Stimulated activated CD8-positive, alpha-beta memory T cell treated with anti-CD3 and anti-CD28 coated beads, Interleukin-15, amount 100 ng/mL, for 1 hour (primary cell): ENCODE results near the gene KPTN.
"Not testable (repeated sequence)": the region's sequence is repeated elsewhere in the genome, so short reads cannot be mapped to it uniquely, and the experiment has no call there.

ENCODE experiments used
- DNase-seq: peaks from one replicate; pipeline ENCODE4 v3.0.0-alpha.2; 2020; ENCODE audit warnings: low read depth

Gene KPTN

DNA sequence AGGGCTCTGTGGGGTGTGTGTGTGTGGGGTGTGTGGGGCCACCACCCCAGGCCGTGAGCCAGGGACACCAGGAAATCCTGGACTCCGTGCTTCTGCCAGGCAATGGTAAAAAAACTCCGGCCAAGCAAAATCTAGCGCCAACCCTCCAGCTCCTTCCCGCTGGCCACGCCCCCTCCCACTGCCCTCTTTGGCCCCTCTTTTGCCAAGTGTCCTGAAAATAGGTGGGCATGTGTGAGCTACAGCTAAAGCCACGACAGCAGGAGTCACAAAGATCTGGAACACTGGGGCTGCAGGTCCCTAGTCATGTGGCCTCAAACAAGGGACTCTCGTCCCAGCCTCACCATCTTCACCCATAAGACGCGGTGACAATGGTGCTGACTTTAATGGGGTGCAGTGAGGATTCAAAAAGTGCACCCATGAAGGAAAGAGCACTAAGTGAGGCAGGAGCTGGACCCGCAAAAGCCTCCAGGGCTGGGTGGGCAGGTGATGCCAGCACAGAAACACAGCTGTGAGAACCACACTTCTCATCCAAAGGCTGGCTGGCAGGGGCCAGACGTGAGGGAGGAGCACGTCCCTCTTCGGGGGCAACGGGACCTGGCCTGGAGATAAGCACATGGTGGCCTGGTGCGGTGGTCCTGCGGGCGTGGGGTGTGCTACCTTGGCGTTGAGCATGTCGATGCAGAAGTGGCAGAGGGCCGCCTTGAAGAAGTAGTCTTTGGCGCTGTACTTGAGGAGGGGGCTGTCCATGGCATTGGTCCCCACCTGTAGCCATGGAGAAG lies 7.5 kb upstream of the KPTN start:
- no peak for DNase-seq

DNA sequence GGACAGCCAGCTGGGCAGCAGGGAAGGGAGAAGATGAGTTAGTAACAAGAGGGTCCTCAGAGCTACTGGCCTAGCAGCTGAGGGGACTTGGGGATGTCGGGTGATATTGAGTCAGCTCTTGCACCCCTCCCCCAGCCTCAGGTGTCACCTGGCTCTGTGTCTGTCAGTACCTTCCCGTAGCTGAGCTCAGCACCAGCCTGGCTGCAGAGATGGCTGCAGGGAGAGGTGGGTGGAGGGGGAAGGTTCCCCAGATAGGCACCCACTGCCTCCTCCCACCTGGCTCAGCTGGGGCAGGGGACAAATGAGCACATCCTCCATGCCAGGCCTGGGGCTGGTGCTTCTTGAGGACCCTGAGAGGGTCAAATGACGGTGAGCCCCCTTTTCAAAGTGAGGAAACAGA lies 6.8 kb upstream of the KPTN start:
- DNase-seq: no peak

DNA sequence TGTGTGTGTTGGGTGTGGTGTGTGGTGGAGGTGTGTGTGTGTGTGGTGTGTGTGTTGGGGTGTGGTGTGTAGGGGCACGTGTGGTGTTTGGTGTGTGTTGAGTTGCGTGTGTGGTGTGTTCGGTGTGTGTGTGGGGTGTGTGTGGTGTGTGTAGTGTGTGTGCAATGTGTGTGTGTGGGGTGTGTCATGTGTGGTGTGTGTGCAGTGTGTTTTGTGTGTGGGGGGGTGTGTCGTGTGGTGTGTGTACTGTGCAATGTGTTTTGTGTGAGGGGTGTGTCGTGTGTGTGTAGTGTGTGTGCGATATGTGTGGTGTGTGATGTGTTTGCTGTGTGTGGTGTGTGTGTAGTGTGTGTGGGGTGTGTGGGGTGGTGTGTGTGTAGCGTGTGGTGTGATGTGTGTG lies 6.0 kb upstream of the KPTN start:
- no peak for DNase-seq

DNA sequence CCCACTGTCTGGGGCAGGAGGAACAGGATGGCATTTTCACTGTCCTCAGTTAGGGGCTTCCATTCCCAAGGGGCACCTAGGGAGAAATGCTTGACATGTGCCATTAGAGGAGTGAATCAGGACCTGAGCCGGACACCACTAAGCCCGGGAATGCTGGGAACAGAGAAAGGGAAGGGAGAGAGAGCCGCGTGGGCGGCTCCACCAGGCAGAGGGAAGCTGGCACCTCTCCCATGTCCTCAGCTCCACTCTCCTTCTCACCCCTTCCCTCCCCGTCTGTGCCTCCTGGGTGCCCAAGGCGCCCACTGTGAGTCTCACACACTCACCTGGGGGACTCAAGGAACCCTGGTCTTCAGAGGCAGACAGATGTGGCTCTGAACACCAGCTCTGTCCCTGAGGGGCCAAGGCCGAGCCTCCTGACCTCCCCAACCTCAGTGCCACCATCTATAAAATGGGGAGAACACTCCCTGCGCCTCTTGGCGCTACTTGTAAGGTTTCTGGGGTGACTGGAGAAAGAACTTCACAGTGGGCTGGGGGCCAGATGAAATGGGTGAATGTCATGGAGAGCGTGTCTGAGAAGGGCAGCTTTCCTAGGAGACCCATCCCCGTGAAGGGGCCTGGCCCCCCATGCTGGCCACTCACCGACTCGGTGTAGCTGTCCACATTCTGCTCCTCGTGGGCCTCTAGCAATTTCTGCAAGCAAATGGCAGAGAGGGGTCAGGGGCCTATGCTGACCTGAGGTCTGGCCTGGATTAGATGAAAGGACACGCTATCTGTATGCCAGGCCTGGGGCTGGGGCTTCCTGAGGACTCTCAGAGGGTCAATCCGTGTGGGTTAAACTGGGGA lies 5.3 kb upstream of the KPTN start:
- DNase-seq: no peak

DNA sequence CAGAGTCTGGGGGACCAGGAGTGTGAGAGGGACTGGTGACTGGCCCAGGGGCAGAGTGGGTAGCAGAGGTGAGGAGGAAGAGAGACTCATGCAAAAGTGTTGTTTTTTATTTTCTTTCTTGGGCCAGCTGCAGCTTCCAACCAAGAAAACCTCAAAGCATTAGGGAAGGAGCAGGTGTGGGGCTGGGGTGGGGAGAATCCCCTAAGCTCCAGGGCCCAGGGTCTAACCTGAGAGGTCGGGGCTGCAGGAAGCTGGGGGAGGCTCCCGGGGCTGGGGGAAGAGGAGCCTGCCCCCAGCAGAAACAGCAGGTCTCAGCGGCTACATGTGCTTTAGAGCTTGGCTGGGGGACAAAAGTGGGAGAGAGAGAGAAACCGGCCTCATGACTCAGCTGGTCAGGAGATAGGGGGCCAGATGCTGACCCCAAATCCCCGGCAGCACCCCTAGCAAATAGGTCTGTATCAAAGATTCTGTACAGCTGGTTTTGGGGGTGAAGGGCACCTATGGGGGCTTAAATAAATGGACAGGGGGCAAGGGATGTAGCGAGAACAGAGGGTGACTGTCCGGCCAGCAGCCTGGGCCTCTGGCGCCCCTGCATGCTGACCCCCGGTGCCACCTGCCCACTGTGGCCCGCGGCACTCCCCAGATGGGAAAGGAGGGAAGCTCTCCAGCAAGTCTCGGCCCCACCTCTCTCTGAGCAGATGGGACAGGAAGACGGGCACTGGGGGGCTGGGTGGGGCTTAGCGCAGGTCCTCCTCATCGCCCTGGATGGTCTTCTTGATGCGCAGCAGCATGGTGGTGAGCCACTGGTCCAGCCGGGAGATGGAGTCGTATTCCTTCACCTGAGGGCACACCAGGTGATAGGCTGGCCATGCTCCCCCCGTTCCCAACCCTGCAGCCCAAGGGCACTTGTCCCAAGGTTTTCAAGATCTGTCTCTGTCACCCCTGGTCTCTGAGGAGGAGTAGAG lies 3.8 kb upstream of the KPTN start:
- no peak for DNase-seq

DNA sequence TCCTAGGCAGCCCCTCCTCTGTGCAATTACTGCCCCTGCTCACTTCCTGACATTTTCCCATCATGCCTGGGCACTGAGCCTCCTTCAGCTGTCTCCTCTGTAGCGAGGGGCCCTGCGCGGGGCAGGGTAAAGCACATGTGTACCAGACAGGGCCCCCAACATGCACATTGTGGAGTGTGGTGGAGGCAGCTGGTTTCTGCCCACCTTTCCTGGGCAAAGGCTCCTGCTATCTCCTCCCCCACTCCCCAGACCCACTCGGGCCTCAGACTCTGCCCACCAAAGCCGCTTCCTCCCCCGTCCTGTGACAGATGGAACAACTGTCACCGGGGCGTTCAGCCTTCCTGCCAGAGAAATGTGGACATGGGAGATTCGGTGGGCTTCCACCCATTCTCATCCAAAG lies 2.9 kb upstream of the KPTN start:
- no peak for DNase-seq

DNA sequence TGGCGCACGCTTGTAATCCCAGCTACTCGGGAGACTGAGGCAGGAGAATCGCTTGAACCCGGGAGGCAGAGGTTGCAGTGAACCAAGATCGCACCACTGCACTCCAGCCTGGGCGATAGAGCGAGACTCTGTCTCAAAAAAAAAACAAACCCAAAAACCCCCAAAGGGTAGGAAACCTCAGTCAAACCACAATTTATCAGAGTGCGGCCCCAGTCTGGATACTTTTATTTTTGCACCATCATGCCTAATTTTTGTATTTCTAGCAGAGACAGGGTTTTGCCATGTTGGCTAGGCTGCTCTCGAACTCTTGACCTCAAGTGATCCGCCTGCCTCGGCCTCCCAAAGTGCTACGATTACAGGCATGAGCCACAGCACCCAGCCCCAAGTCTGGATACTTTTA lies 2.2 kb upstream of the KPTN start:
- not testable (repeated sequence) for DNase-seq

DNA sequence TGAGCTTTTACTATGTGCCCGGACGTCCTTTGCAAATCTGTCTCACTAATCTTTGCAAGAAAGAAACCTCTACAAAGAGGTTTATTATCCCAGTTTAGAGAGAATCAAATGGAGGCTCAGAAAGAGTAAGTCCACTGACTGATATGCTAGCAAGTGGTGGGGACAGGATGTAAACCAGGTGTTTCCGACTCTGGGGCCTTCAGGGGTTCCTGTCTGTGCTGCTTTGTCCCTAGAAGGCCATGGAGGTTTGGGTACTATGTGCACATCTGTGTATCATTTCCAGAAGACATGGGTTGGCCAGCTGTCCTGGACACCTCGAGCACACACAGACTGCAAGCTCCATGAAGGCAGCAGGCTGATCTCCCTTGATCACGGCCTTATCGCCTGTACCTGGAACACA lies 1.2 kb upstream of the KPTN start:
- DNase-seq: no peak

DNA sequence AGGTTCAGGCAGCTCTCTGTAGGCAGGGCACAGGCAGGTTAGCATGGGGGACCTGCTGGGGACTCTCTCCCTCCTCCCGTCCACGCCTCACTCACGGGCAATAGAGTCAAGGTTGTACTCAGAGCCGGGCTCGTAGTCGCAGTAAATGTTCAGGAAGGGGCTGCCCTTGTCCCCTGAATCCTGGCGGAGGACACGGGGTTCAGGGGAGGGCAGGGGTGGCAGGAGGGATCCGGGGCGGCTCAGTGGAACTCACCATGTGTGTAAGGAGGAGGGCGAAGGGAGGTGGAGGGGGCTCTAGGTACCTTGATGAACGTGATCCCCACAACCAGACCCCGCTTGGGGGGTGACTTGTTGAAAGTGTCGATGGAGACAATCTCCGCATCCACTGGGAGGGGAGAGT lies 819 bp downstream of the KPTN start:
- no peak for DNase-seq

DNA sequence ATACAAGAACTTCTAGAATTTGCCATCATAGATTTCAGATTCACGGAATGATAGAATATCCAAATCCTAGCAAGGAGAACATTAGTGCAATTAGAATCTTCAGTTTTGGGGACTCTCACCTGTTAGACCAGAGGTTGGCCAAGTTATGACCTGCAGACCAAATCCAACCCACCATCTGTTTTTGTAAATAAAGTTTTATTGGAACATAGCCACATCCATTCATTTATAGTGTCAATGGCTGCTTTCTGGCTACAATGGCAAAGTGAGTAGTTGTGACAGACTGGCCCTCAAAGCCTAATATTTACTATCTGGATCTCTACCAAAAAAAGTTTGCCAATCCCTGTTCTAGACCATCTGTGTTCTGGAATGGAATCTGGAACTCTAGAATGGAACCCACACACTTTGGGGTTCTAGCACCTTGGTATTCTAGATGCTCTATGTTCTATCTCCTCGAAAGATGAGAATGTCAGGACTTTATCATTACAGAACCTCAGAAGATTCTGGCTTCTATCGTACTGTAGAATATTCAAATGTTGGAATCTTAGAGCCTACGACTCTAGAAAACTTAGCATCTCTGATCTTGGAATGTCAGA lies 2.5 kb downstream of the KPTN start:
- DNase-seq: no peak

DNA sequence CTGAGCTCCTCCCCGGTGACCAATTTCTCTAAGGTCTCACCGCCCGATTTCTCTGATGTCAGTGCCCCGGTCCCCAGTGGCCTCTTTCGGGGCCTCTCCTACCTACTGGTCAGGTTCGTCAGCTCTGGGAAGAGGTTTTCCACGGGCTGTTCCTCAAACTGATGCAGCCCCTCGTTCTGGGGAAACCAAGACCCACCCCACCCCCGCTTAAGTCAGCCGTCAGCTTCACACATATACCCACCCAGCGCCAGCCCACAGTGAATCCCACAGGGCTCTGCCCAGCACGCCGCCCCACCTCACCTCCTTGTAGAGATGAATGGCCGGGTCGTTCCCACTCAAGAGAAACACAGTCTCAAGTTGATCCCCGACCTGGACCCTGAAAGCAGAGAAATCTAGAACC lies 3.4 kb downstream of the KPTN start:
- DNase-seq: no peak

DNA sequence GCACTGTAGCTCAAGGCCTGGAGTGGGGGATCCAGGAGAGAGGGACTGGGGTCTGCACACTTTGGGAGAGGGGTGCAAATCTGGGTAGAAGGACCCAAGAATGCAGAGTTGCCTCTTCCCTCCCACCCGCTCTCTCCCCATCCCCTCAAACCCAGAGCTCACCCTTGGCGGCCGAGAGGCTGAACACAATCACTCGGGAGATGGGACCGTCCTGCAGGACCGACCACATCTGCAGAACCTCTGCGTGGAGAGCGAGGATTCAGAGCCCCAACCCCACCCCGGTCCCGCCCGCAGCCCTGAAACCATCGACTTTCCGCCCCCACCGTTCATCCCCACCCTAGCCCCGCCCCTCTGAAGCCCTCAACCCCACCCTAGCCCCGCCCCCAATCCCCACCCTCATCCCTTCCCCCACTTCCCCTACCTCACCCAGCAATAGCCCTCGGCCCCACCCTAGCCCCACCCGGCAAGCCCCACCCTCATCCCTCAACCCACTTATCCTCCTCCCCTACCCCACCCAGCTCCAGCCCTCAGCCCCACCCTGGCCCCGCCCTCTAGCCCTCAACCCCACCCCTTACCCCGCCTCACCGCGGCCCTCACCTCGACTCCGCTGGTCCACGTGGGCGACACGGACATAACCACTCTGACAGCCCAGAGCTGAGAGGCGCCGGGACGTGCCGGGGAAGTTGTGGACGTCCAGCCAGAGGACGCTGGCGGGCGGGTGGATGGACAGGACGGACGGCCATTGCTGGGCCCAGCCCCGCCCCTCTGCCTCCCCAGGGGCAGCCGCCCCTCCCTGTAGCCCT lies 4.1 kb downstream of the KPTN start:
- no peak for DNase-seq

DNA sequence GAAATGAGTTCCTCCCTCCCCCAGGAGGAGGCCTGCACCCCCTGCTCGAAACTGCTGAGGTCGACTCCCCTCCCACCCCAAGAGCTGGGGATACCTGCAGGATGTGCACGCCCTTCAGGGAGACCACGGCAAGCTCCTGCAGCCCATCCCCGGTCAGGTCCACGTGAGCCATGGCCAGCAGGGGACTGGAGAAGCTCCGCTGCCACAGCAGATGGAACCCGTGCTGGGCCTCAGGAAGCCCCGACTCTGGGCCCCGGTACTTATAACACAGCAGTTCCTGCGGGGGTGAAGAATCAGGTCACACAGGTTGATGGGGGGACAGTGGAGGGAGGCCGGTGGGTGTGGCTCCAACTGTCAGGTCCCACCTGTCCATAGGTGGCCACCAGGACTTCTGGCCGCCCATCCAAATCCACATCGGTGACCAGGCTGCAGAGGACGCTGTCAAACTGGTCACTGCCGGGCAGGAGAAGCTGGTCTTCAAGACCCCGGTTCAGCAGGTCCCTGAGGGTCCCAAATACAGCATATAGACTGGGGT lies 7.5 kb downstream of the KPTN start:
- no peak for DNase-seq

DNA sequence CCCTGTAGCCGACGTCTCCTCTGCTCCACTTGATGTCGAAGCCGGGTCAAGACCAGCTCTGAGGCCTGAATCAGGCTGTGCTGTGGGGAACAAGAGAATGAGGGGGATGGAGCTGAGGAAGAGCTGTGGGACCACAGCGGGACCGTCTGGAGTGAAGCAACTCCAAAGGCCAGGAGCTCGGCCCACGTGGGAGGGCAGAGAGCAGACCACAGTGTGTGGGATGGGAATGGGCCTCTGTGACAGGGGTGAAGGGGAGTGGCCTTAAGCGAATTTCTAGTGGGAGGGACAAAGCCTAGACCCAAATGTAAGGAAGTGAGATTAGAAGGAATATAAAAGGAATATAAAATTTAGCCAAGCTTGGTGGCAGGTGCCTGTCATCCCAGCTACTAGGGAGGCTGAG lies 8.6 kb downstream of the KPTN start:
- DNase-seq: no peak

DNA sequence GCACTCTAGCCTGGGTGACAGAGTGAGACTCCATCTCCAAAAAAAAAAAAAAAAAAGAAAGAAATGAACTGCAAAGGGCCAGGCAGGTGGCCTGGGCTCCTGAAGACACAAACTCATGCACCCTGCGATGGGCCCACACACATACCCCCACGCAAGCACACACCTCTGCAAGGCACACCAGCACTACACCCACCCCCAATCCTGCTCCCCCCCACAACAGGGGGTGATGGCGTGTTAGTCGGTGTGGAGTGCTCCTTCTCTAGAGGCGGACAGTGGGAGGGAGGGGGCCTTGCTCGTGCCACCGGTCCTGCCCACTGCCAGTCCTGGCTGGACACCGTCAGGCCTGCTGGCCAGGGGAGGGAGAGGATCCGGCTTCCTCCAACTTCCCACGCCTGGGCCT lies 10.7 kb downstream of the KPTN start:
- DNase-seq: no peak

DNA sequence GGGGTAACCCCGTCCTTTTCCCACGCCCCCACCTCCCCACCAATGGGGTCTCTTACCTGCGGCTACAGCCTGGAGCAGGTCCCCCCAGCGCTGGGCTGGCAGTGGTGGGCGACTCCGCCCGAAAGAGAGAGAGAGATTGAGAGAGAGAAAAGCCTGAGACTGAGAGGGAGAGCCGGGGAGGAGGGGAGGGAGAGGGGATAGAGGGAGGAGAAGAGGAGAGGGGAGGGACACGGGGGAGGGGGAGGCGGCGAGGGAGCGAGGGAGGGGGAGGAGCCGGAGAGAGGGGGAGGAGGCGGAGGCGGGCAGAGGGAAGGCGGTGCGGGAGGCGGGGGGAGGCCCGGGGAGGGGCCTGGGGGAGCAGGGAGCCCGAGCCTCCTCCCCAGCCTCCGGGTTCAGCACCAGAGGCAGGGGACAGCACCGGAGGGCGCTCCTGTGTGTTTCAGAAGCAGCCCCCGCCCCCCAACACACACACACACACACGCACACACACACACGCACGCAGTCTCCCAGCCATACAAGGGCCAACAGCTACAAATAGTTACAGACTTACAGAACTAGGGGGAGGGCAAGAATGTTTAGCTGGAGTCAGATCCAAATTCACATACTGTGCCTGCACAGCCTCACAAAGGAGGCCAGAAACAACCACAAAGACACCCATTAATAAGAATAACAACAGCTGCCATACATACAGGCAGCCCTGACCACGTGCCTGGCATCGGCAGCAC lies 12.1 kb downstream of the KPTN start, which contains the start of gene SLC8A2:
TSS of gene SLC8A2 (minus strand) at position 161 of the 725 bp plus-strand sequence. CDS start 5,490 bp downstream, outside the sequence.
- DNase-seq: peak; percentile 20

DNA sequence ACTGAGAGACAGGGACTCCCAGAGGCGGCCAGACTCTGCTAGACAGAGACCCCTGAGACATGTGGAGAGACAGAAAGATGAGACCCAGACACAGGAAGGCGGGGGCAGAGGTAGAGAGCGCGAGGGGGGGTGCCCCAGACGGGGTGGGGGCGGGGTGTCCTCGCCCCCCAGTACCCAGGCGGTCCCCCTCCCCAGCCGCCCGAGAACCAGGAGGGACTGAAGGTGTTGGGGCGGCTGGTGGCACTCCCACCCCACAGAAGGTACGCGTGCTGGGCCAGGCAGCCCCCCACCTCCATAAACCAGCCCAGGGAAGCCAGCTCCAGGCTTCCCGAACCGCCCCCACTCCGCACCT lies 12.7 kb downstream of the KPTN start:
- DNase-seq: no peak

DNA sequence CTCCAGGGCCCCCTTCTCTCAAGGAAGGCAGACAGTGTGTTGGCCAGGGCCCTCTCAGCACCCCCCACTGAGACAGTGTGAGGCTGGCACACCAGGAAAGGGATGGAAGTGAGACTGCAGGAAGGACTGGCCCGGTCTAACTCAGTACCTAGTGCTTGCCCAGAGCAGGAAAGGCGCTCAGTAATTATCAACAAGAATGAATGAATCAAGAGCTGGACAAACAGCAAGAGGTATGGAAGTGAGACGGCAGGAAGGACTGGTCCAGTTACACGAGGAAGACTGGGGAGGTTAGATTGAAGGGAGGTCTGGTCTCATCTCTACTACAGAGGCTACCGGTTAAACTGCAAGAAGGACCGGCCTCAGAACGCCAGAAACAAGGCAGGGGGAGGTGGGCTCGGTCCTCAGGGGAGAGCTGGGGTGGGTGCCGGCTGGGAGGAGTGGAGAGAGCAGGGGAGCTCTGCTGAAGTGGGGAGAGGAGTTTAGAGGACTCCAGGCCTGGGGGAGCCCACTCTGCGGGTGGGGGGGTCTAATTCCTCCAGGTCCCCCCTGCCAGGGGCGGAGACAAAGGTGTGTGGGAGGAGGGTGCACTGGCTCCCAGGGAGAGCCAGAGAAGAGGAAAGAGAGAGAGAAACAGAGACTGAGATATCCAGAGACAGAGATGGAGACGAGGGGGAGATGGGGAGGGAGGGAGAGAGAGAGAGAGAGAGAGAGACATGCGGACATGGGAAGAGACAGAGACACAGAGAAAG lies 13.4 kb downstream of the KPTN start:
- DNase-seq: no peak

DNA sequence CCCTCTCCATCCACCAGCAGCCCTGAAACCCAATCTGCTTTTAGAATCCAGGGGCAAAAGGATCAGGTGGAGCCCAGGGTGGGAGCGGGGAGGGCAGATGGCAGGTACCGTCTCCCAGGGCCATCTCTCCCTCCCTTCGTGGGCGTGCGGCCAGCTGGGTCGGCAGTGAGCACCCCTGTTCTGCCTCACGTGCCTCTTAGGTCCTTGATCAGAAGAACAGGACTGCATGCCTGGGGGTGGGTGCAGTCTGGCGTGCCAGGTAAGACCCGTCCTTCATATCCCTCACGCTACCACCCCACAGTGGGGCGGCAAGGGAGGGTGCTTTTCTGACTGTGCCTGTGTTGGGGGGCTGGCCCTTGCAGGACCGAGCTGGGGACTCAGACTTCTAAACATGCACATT lies 14.3 kb downstream of the KPTN start:
- DNase-seq: no peak

DNA sequence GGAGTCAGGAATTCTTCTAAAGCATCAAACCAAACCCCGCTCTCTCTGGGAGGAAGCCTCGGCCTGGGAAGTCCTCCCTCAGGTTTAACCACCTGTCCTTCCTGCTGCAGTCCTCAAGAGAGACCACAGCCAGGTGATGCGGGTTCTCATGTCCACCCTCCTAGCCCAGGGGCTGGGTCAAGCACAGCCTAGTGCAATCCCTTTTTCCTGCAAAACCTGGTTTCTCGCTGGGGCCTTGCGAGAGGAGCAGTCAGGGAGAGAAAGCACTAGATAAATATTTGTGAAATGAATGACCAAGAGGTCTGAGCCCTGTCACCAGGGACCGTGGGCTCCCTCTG lies 14.7 kb downstream of the KPTN start:
- no peak for DNase-seq
